GM08714 (cell line): ENCODE results near the gene OR6N2.

Source experiments
- H3K4me3 ChIP-seq: fragments of 200-500 bp; sonication (Bioruptor generic); 2 replicates; pipeline ENCODE4 v1.5.1; 2014; ENCODE audit warnings: mild to moderate bottlenecking, low read length, inconsistent platforms
- ZNF274 ChIP-seq: IDR thresholded peaks from 2 replicates; pipeline ENCODE4 v1.6.1; 2012; ENCODE audit warnings: mild to moderate bottlenecking, low read depth, low read length

OR6N2 gene

GRCh38 chr1:158781104-158781503 is at the start of gene OR6N2:
OR6N2 (minus strand) TSS chr1:158781204; CDS start chr1:158777635, 3,569 bp downstream.
- no peak for TF ChIP-seq ZNF274
- no peak within 1 kb of the TSS for H3K4me3 ChIP-seq

DNA sequence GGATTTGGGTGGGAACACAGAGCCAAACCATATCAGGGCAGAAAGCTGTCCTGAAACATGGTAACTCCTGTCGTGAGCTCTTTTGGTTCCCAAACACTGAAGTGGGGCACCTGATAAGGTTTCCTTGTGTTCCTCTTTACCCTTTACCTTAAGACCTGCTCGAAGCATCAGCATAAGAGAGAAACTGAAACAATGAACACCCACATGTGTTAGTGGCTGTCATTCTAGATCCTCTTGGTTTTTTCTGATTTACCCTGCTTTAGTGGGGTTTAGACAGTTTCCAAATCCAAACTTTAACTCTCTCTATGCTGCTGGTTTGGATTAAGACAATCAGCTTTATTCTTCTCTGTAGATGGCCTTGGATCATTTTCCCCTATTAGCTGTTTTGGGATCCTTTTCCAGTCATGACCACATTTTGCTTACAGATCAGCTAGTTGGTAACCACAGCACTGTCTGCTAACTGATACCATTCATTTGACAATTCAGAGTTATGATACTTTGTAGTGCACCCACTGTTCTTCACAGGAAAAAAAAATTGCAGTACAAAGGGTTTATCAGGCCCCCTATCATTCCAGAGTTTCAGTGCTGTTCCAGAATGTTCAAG is 49.2 kb upstream of the OR6N2 start:
- TF ChIP-seq ZNF274: no peak

GRCh38 chr1:158821723-158822122 is 40.7 kb upstream of the OR6N2 start:
- H3K4me3 ChIP-seq: no peak overlapping the region
- TF ChIP-seq ZNF274: no peak

More for the DNA sequence above, 49.2 kb upstream of the OR6N2 start:
- H3K4me3 ChIP-seq: no peak overlapping the region

DNA sequence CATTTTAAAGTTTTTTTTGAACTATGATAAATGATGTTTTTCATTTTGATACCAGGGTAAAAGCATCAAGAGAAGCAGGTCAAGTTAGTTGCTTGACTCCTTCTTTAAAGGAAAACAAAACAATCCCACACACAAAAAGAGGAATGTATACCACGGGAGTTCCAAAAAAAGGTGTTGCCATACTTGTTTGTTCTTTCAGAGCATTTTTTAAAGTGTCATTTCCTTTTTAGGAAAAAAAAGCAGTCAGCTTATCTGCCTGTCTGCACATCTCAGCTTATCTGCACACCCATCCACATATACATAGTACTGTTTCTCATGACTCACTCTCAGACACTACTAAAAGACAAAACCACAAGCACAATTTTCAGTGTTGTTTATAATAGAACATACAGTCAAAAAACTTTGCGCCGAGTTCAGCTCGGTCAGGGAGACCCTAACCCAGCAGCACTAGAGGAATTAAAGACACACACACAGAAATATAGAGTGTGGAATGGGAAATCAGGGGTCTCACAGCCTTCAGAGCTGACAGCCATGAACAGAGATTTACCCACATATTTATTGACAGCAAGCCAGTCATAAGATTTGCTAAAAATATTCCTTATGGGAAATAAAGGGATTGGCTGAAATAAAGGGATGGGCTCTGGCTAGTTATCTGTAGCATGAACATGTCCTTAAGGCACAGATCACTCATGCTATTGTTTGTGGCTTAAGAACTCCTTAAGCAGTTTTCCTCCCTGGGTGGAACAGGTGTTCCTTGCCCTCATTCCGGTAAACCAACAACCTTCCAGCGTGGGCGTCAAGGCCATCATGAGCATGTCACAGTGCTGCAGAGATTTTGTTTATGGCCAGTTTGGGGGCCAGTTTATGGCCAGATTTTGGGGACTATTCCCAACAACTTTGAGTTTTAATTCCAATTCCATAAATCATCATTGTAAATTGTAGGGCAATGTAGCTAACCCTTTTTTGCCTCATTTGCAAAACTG is 38.7 kb upstream of the OR6N2 start:
- no peak for TF ChIP-seq ZNF274
- no peak overlapping the region for H3K4me3 ChIP-seq

GRCh38 chr1:158818975-158819431 is 38.0 kb upstream of the OR6N2 start:
- H3K4me3 ChIP-seq: no peak overlapping the region
- TF ChIP-seq ZNF274: no peak

DNA sequence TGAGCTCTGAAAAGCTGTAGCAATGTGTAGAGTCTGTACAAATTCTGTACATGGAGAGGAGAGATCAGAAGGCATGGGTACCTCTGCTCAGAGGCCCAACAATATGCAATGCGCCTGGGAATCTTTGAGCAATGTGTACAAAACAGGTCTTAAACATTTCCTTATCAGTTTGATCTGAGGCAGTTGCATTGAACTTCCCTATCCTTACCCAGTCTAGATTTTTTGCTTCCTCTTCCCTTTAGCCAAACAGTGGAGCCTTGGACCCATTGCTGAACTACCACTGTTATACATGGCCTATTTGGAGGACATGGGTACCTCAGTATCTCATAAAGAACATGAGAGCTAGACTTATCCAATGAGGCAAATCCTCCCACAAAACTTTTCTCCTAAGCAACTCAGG is 37.6 kb upstream of the OR6N2 start:
- H3K4me3 ChIP-seq: no peak overlapping the region
- TF ChIP-seq ZNF274: no peak

DNA sequence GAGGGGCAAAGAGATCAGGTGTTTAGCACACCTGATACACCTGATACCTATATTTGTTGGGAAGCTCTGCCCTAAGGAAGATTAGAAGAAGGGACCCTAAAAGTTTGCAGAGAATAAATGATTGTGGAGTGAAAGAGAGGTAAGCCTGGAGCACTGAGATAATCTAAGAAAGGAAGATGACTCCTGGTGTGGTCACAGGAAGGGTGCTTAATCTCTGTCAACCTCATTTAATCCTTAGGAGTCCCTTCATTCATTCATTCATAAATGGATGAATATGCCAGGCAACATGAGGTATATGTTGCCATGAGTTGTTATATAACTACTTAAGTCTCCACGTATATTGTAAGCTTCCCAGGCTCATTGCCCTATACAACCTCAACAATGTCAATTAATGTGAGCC is 34.0 kb upstream of the OR6N2 start:
- no peak overlapping the region for H3K4me3 ChIP-seq
- no peak for TF ChIP-seq ZNF274

DNA sequence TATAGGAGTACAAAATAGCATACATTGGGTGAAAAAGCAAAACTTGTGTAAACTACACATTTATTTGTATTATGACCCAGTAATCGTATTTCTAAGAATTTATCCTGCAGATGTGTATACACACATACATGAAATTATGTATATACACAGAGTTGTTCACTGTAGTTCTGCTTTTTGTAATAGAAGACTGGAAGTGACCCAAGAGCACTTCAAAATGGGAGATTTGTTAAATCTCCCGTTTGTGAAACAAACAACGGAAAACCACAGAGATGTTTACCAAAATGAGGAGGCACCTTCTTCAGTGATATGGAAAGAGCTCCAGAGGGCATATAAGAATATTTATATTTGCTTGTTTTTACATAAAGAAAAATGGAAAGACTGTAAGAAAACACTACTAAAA is 32.2 kb upstream of the OR6N2 start:
- no peak for TF ChIP-seq ZNF274
- no peak overlapping the region for H3K4me3 ChIP-seq

DNA sequence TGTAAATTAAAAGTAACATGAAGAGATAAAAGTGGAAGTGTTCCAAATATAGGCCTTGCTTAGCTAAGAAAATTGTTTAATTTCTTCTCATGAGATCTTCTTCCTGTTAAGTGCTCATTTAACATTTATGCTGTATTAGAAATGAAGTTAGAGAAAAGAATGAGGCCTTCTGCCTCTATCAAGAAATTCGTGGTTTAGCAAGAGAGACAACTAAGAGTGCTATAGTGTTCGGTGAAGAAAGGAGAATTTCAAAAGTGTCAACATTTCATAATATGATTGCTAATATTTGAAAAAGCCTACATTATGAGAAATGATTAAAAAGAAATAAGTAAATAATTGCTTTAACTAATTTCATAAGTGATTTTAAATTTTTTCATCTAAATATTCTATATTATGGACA is 31.3 kb upstream of the OR6N2 start:
- H3K4me3 ChIP-seq: no peak overlapping the region
- TF ChIP-seq ZNF274: no peak

DNA sequence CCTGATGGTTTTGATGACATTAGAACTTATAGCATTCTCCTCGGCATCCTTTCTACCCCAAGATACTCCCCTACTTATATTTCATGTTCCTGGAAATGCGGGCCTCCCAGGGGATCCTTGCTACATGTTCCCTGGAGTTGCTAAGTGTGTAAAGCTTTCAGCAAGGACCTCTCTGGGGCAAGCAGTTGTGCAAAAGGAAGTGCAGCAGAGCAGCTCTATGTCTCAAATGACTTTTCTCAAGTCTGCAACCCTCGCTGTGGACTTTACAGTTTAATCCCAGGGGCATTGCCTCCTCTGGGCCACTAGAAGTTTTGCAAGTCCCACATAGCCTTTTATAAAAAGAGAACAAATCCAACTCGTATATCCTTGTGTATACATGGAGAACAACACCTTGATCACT is 29.3 kb upstream of the OR6N2 start:
- no peak overlapping the region for H3K4me3 ChIP-seq
- TF ChIP-seq ZNF274: no peak

GRCh38 chr1:158809862-158810261 is 28.9 kb upstream of the OR6N2 start:
- H3K4me3 ChIP-seq: no peak overlapping the region
- no peak for TF ChIP-seq ZNF274

DNA sequence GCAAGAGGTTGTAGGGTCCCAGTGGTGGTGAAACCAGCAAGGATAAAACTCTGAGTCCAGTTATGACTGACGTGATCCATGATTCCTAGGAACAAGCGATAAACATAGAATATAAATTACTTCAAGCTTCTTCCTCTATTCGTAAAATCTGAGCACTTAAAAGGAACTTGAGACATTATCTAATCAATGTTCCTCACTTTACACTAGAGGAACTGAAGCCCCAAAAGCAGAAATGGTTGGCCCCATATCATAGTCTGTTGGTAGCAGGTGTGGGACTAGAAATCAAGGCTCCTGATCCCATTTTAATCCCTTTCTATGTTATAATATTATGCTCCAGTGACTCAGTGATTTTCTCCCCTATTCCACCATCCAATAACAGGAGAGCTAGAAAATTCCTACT is 28.3 kb upstream of the OR6N2 start:
- no peak overlapping the region for H3K4me3 ChIP-seq
- no peak for TF ChIP-seq ZNF274

DNA sequence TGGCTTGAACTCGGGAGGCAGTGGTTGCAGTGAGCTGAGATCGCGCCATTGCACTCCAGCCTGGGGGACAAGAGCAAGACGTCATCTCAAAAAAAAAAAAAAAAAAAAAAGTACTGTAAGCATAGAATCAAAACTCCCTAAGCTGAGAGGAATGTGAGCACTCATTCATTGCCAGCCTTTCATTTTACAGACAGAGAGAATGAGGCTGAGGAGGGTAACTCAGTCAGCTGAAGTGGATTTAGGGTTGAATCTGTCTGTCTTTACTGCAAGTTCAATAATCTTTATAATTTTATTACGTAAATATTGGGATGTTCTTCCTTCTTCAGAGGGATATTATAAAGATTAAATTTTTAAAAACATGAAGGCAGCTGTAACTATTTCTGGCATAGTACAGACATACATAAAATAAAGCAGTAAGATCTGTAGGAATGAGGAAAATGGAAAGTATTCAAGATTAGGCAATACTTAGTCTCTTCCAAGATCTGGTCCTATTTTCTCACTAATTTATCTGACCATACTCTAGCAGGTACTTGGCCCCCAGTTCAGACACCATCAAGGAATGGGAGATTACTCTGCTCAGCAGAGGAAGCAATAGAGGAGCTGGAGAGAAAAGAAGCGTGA is 26.0 kb upstream of the OR6N2 start:
- no peak for TF ChIP-seq ZNF274
- H3K4me3 ChIP-seq: no peak overlapping the region

GRCh38 chr1:158803678-158804077 is 22.7 kb upstream of the OR6N2 start:
- H3K4me3 ChIP-seq: no peak overlapping the region
- TF ChIP-seq ZNF274: no peak

- H3K4me3 ChIP-seq: no peak overlapping the region
- no peak for TF ChIP-seq ZNF274
Measured at GRCh38 chr1:158801396-158801795, 20.4 kb upstream of the OR6N2 start.
